Measurements from ENCODE around the gene CNR1.

DNA sequence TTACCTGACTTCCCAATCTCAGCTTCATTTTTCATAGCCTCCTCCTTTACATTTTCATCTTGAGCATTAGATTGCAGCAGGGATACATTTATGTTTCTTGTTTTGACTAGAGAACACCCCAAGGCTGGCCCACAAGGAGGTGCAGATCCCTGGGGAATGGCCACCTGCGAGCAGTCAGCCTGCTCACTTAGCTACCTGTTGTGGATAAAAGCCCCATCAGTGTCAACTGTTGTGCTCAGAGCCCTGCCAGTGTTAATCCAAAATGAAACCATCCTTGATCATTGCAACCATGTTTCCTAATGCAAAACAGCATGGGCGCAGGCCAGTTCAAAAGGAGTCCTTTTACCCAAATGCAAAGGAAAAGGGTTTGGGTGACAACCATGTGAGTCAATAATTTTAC lies 50.8 kb downstream of the CNR1 start:
- TF ChIP-seq, protein P1, sequence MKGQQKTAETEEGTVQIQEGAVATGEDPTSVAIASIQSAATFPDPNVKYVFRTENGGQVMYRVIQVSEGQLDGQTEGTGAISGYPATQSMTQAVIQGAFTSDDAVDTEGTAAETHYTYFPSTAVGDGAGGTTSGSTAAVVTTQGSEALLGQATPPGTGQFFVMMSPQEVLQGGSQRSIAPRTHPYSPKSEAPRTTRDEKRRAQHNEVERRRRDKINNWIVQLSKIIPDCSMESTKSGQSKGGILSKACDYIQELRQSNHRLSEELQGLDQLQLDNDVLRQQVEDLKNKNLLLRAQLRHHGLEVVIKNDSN (IDR thresholded peaks at IDR 0.05): no peak
- TF ChIP-seq FOXM1 (IDR thresholded peaks at IDR 0.05; ENCODE audit: borderline replicate concordance, low read depth) (no peak), MAX (IDR thresholded peaks at IDR 0.05) (no peak), EP300 (IDR thresholded peaks at IDR 0.05; ENCODE audit: borderline replicate concordance) (no peak), ZBTB7A (IDR thresholded peaks at IDR 0.05; ENCODE audit: low read depth) (no peak), CREB1 (IDR thresholded peaks at IDR 0.05; ENCODE audit: low read depth) (no peak), YY1 (IDR thresholded peaks at IDR 0.05; ENCODE audit: low read depth) (no peak)
